HepG2 (cell line): Measurements from ENCODE around the gene PTPN2. TPM values are rescaled to one million over a fixed set of nuclear protein-coding genes. Genes with fewer than 3 reads are reported as not detected.

Experiments
- CSRNP1 ChIP-seq: sonication (generic); formaldehyde crosslinking; IDR thresholded peaks from 2 replicates; pipeline ENCODE4 v1.8.1; 2023; ENCODE audit warnings: mild to moderate bottlenecking, missing genetic modification reagents
- FOXA3 ChIP-seq: IDR thresholded peaks from 2 replicates; pipeline ENCODE4 v1.6.1; 2016; ENCODE audit warnings: missing genetic modification reagents, missing compliant biosample characterization
- GLMP ChIP-seq: sonication (generic); formaldehyde crosslinking; IDR thresholded peaks from 2 replicates; pipeline ENCODE4 v1.9.0; 2021; ENCODE audit warnings: missing genetic modification reagents, mild to moderate bottlenecking, borderline replicate concordance
- PBX2 ChIP-seq: IDR thresholded peaks from 2 replicates; pipeline ENCODE4 v1.6.1; 2016; ENCODE audit warnings: control low read depth
- RARA ChIP-seq: IDR thresholded peaks from 2 replicates; pipeline ENCODE4 v1.6.1; 2016; ENCODE audit warnings: missing genetic modification reagents, missing compliant biosample characterization
- ZKSCAN8 ChIP-seq: IDR thresholded peaks from 2 replicates; pipeline ENCODE4 v1.6.1; 2016; ENCODE audit warnings: borderline replicate concordance, missing genetic modification reagents, missing compliant biosample characterization
- ZNF616 ChIP-seq: sonication (generic); formaldehyde crosslinking; IDR thresholded peaks from 2 replicates; pipeline ENCODE4 v1.5.0; 2020; ENCODE audit warnings: low read depth, mild to moderate bottlenecking, missing genetic modification reagents
- ZNF768 ChIP-seq: sonication (generic); formaldehyde crosslinking; IDR thresholded peaks from 2 replicates; pipeline ENCODE4 v1.4.0; 2020; ENCODE audit warnings: missing genetic modification reagents
- ZNF770 ChIP-seq: sonication (generic); formaldehyde crosslinking; IDR thresholded peaks from 2 replicates; pipeline ENCODE4 v1.5.0; 2020; ENCODE audit warnings: mild to moderate bottlenecking, missing genetic modification reagents
- ZSCAN31 ChIP-seq: sonication (generic); formaldehyde crosslinking; IDR thresholded peaks from 2 replicates; pipeline ENCODE4 v1.5.0; 2020; ENCODE audit warnings: low read depth, mild to moderate bottlenecking, missing genetic modification reagents
- ZXDC ChIP-seq: sonication (generic); formaldehyde crosslinking; IDR thresholded peaks from 2 replicates; pipeline ENCODE4 v1.5.0; 2020; ENCODE audit warnings: mild to moderate bottlenecking, missing genetic modification reagents
- polyA plus RNA-seq, 8 experiments: library from polyadenylated mRNA; depleted of rRNA in 3 of 8; stranded (reverse) in 7 of 8; unstranded in 1 of 8; fragments of >200 nt; fragmentation: Illumina TruSeq in 4 of 8; extraction: Trizol in 4 of 8; gene quantifications; 2 replicates each; pipeline versions ENCODE4 v1.2.1 to v1.2.3, GENCODE V29; 2011 to 2016; ENCODE audit warnings: low read depth in 4 of 8, missing spikeins in 1 of 8, mixed read lengths in 1 of 8; ENCODE audit not compliant: insufficient read depth in 1 of 8
- total RNA-seq, 5 experiments: library from RNA; depleted of rRNA; stranded (reverse); fragments of >200 nt; fragmentation: Illumina TruSeq; extraction: Trizol; gene quantifications; 2 replicates each; pipeline ENCODE4 v1.2.3, GENCODE V29; 2016; ENCODE audit warnings: low read depth in 1 of 5

The PTPN2 gene
- total and polyA plus RNA-seq, 2 of the 13 experiments (the other 11 are each of a cell fraction or from before 2014, with no cell fraction given): 24.9 to 41.5 TPM

GRCh38 chr18:12862467-12862866, 21.6 kb downstream of the PTPN2 start (continued):
- TF ChIP-seq ZXDC (CRISPR knock-in tag) (no peak), RARA (CRISPR knock-in tag) (no peak), GLMP (no peak), PBX2 (no peak), ZNF768 (CRISPR knock-in tag) (no peak), FOXA3 (CRISPR knock-in tag) (no peak), ZNF616 (no peak), CSRNP1 (CRISPR knock-in tag) (no peak), ZSCAN31 (CRISPR knock-in tag) (no peak), ZNF770 (CRISPR knock-in tag) (no peak), ZKSCAN8 (CRISPR knock-in tag) (no peak)
- TF ChIP-seq, all 625 proteins: peak for 0
